COLO668 (cell line): ENCODE data around the gene PARP8.
"Not testable (repeated sequence)": the region's sequence is repeated elsewhere in the genome, so short reads cannot be mapped to it uniquely, and the experiment has no call there.

Experiments used
- DNase-seq: peaks from one replicate; lab custom pipeline; 2025; ENCODE audit not compliant: unreplicated experiment; lab: John Stamatoyannopoulos, UW

Gene PARP8

GRCh38 chr5:50666261-50667022 lies at the start of gene PARP8:
Gene PARP8 (plus strand): TSS chr5:50666637. CDS start chr5:50667096, 459 bp downstream.
- DNase-seq, result peak; percentile 59

- no peak for DNase-seq
Observed at GRCh38 chr5:50623666-50624065, 42.8 kb upstream of the PARP8 start.

GRCh38 chr5:50634866-50635265 lies 31.6 kb upstream of the PARP8 start:
- not testable (repeated sequence) for DNase-seq

- not testable (repeated sequence) for DNase-seq
Observed at GRCh38 chr5:50637576-50637975, 28.9 kb upstream of the PARP8 start.

- DNase-seq, result no peak
Observed at GRCh38 chr5:50646591-50646990, 19.8 kb upstream of the PARP8 start.

GRCh38 chr5:50647726-50648125 lies 18.7 kb upstream of the PARP8 start:
- DNase-seq, result no peak

- DNase-seq, result no peak
Observed at GRCh38 chr5:50653946-50654345, 12.5 kb upstream of the PARP8 start.

- DNase-seq, result no peak
Observed at GRCh38 chr5:50655067-50655809, 11.2 kb upstream of the PARP8 start.

- DNase-seq, result peak; percentile 13
Observed at GRCh38 chr5:50655810-50656205, 10.6 kb upstream of the PARP8 start.

GRCh38 chr5:50657044-50657443 lies 9.4 kb upstream of the PARP8 start:
- DNase-seq, result no peak

GRCh38 chr5:50658246-50658645 lies 8.2 kb upstream of the PARP8 start:
- no peak for DNase-seq

GRCh38 chr5:50663636-50664035 lies 2.8 kb upstream of the PARP8 start:
- no peak for DNase-seq

GRCh38 chr5:50665091-50665490 lies 1.3 kb upstream of the PARP8 start:
- DNase-seq, result no peak

- not testable (repeated sequence) for DNase-seq
Observed at GRCh38 chr5:50665761-50666202, 655 bp upstream of the PARP8 start.

GRCh38 chr5:50667023-50667652 lies 701 bp downstream of the PARP8 start:
- peak; percentile 59 for DNase-seq

- peak; percentile 82 for DNase-seq
Observed at GRCh38 chr5:50667653-50668595, 1.5 kb downstream of the PARP8 start.

- not testable (repeated sequence) for DNase-seq
Observed at GRCh38 chr5:50668636-50669035, 2.2 kb downstream of the PARP8 start.

- DNase-seq, result no peak
Observed at GRCh38 chr5:50672663-50673062, 6.2 kb downstream of the PARP8 start.

- not testable (repeated sequence) for DNase-seq
Observed at GRCh38 chr5:50673444-50673843, 7.0 kb downstream of the PARP8 start.

GRCh38 chr5:50675385-50675784 lies 8.9 kb downstream of the PARP8 start:
- no peak for DNase-seq

GRCh38 chr5:50679554-50679953 lies 13.1 kb downstream of the PARP8 start:
- not testable (repeated sequence) for DNase-seq
